ENCODE measurements around the gene ASIC4.

Gene ASIC4

GRCh38 chr2:219482674-219483405 is 31.4 kb upstream of the ASIC4 start:
- DNase-seq, result no peak

GRCh38 chr2:219483451-219484342 is 30.6 kb upstream of the ASIC4 start:
- DNase-seq, result no peak

- DNase-seq, result no peak
These were observed 29.7 kb upstream of the ASIC4 start for GRCh38 chr2:219484343-219485200.

- no peak for DNase-seq
These were observed 29.1 kb upstream of the ASIC4 start for GRCh38 chr2:219485201-219485580.

- no peak for DNase-seq
These were observed 27.8 kb upstream of the ASIC4 start for GRCh38 chr2:219486380-219486959.

- no peak for DNase-seq
These were observed 26.0 kb upstream of the ASIC4 start for GRCh38 chr2:219488149-219488843.

- DNase-seq, result no peak
These were observed 25.5 kb upstream of the ASIC4 start for GRCh38 chr2:219488844-219489194.

GRCh38 chr2:219489315-219489714 is 25.0 kb upstream of the ASIC4 start:
- no peak for DNase-seq

- no peak for DNase-seq
These were observed 24.1 kb upstream of the ASIC4 start for GRCh38 chr2:219490186-219490585.

- DNase-seq, result no peak
These were observed 23.6 kb upstream of the ASIC4 start for GRCh38 chr2:219490600-219491130.

GRCh38 chr2:219491278-219491963 is 22.9 kb upstream of the ASIC4 start:
- no peak for DNase-seq

- DNase-seq, result no peak
These were observed 21.7 kb upstream of the ASIC4 start for GRCh38 chr2:219492575-219492974.

GRCh38 chr2:219493086-219493485 is 21.2 kb upstream of the ASIC4 start:
- DNase-seq, result no peak

GRCh38 chr2:219494952-219495530 is 19.2 kb upstream of the ASIC4 start:
- DNase-seq, result no peak

GRCh38 chr2:219495531-219496122 is 18.7 kb upstream of the ASIC4 start:
- DNase-seq, result peak; percentile 68

- DNase-seq, result no peak
These were observed 17.9 kb upstream of the ASIC4 start for GRCh38 chr2:219496247-219496824.

- no peak for DNase-seq
These were observed 17.3 kb upstream of the ASIC4 start for GRCh38 chr2:219496825-219497494.

- DNase-seq, result peak; percentile 39
These were observed 16.6 kb upstream of the ASIC4 start for GRCh38 chr2:219497495-219498279.

Data from CD4-positive, alpha-beta T cell treated with Interleukin-21 for 1 hour (primary cell).